ENCODE measurements around the gene UBE2K.

DNA sequence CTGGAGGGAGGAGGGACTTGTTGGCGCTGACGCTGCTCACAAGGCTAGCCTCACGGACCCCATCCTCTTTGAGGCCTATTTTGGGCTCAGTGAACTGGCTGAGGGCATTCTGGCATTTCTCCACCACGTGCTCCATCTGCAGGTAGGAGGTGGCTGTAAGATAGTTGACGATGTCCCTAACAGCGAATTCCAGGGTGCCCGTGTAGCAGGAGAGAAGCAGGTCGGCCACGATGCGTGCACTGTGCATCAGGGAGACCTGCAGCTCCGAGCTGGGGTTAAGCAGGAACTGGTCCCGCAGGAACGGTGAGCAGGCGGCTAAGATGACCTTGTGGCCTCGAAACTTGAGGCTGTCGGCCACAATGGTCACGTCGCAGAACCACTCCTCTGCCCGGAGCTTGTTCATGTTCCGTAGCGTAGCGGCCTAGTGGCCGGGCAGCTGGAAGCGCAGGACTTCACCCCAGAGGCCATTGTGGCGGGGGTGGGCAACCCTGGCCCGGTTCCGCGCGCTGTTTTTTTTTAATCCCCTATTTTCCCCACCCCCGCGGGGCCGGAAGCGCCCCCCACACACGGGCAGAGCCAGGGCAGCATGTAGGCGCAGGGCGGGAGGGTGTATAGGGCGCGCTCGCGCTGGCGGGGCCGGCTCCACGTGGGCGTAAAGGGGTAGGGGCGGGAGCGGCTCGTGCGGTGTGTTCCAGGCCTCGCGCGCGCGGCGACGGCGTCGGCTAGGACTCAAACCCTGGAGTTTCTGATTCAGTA is 73.2 kb downstream of the UBE2K start:
- no peak for TF ChIP-seq POLR2A (IDR thresholded peaks at IDR 0.05)
- TF ChIP-seq, protein P1, sequence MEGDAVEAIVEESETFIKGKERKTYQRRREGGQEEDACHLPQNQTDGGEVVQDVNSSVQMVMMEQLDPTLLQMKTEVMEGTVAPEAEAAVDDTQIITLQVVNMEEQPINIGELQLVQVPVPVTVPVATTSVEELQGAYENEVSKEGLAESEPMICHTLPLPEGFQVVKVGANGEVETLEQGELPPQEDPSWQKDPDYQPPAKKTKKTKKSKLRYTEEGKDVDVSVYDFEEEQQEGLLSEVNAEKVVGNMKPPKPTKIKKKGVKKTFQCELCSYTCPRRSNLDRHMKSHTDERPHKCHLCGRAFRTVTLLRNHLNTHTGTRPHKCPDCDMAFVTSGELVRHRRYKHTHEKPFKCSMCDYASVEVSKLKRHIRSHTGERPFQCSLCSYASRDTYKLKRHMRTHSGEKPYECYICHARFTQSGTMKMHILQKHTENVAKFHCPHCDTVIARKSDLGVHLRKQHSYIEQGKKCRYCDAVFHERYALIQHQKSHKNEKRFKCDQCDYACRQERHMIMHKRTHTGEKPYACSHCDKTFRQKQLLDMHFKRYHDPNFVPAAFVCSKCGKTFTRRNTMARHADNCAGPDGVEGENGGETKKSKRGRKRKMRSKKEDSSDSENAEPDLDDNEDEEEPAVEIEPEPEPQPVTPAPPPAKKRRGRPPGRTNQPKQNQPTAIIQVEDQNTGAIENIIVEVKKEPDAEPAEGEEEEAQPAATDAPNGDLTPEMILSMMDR (IDR thresholded peaks at IDR 0.05 in 4 of 5, conservative IDR thresholded peaks at IDR 0.05 in 1 of 5), result no peak
